ENCODE measurements around the gene GALNS. TPM values are rescaled to one million over a fixed set of nuclear protein-coding genes. Genes with fewer than 3 reads are reported as not detected.
"Not testable (repeated sequence)": the region's sequence is repeated elsewhere in the genome, so short reads cannot be mapped to it uniquely, and the experiment has no call there.

GALNS gene
- total RNA-seq, 2 experiments from 2014 or later: 29.4 to 35.7 TPM

- H3K4me3 Mint-ChIP-seq: peak overlapping the region; percentile 79
- H3K4me1 Mint-ChIP-seq: peaks cover 58% of the 10 kb centered on the region
- ChIA-PET CTCF (interaction anchor here (0.8 to 2.5 kb wide), 6 partner anchors 10 to 387 kb away, joined by 3 to 23 read pairs (median 4); no protein-coding TSS in a partner anchor), POLR2A (no interaction called here)
- DNase-seq: no peak
- no peaks in the 10 kb centered on the region for H3K27me3 Mint-ChIP-seq
- peak overlapping the region; percentile 86 for H3K27ac Mint-ChIP-seq
- no peaks in the 10 kb centered on the region for H3K9me3 Mint-ChIP-seq
- H3K36me3 Mint-ChIP-seq (ENCODE audit: low read depth): peaks cover 19% of the 10 kb centered on the region
These were observed 77.2 kb downstream of the GALNS start for GRCh38 chr16:88779406-88780141.

- ChIA-PET CTCF (interaction anchor here (2.0 kb wide), 1 partner anchor 36 kb away, joined by 6 read pairs; no protein-coding TSS in a partner anchor), POLR2A (no interaction called here)
- H3K27ac Mint-ChIP-seq: peak overlapping the region; percentile 41
- no peak for DNase-seq
- H3K36me3 Mint-ChIP-seq (ENCODE audit: low read depth): peaks cover 19% of the 10 kb centered on the region
- H3K9me3 Mint-ChIP-seq: no peaks in the 10 kb centered on the region
- no peak overlapping the region for H3K4me3 Mint-ChIP-seq
- no peaks in the 10 kb centered on the region for H3K27me3 Mint-ChIP-seq
- peaks cover 60% of the 10 kb centered on the region for H3K4me1 Mint-ChIP-seq
These were observed 78.1 kb downstream of the GALNS start for GRCh38 chr16:88778541-88779065.

GRCh38 chr16:88778271-88778525, 78.5 kb downstream of the GALNS start:
- H3K27me3 Mint-ChIP-seq: no peaks in the 10 kb centered on the region
- no peak overlapping the region for H3K4me3 Mint-ChIP-seq
- peak overlapping the region; percentile 41 for H3K27ac Mint-ChIP-seq
- no peaks in the 10 kb centered on the region for H3K9me3 Mint-ChIP-seq
- H3K4me1 Mint-ChIP-seq: peaks cover 56% of the 10 kb centered on the region
- ChIA-PET CTCF (interaction anchor here (2.0 kb wide), 1 partner anchor 35 kb away, joined by 6 read pairs; no protein-coding TSS in a partner anchor), POLR2A (no interaction called here)
- peaks cover 18% of the 10 kb centered on the region for H3K36me3 Mint-ChIP-seq (ENCODE audit: low read depth)
- DNase-seq: no peak

- H3K27ac Mint-ChIP-seq: peak overlapping the region; percentile 41
- no peaks in the 10 kb centered on the region for H3K27me3 Mint-ChIP-seq
- CTCF ChIA-PET: interaction anchor here (2.0 kb wide), 1 partner anchor 35 kb away, joined by 6 read pairs; no protein-coding TSS in a partner anchor
- peaks cover 51% of the 10 kb centered on the region for H3K4me1 Mint-ChIP-seq
- H3K36me3 Mint-ChIP-seq (ENCODE audit: low read depth): peaks cover 13% of the 10 kb centered on the region
- DNase-seq: no peak
- no peaks in the 10 kb centered on the region for H3K9me3 Mint-ChIP-seq
- POLR2A ChIA-PET: no interaction called here
- no peak overlapping the region for H3K4me3 Mint-ChIP-seq
These were observed 79.1 kb downstream of the GALNS start for GRCh38 chr16:88777471-88778270.

- Mint-ChIP-seq H3K9me3 (no peaks in the 10 kb centered on the region), H3K27ac (no peak overlapping the region)
These were observed 80.9 kb downstream of the GALNS start for GRCh38 chr16:88775825-88776224.

GRCh38 chr16:88774544-88775393, 82.0 kb downstream of the GALNS start:
- no peak overlapping the region for H3K27ac Mint-ChIP-seq

More at GRCh38 chr16:88775825-88776224, 80.9 kb downstream of the GALNS start:
- Mint-ChIP-seq H3K4me3 (no peak overlapping the region), H3K27me3 (no peaks in the 10 kb centered on the region), H3K36me3 (ENCODE audit: low read depth) (peaks cover 12% of the 10 kb centered on the region), H3K4me1 (peaks cover 38% of the 10 kb centered on the region)
- ChIA-PET CTCF (interaction anchor here (0.5 to 1.1 kb wide), 2 partner anchors 15 to 22 kb away, joined by 4 to 5 read pairs; no protein-coding TSS in a partner anchor), POLR2A (no interaction called here)
- DNase-seq: no peak

GRCh38 chr16:88773812-88774291, 82.9 kb downstream of the GALNS start:
- Mint-ChIP-seq H3K4me3 (no peak overlapping the region), H3K9me3 (no peaks in the 10 kb centered on the region), H3K4me1 (peaks cover 28% of the 10 kb centered on the region), H3K36me3 (ENCODE audit: low read depth) (peaks cover 6% of the 10 kb centered on the region), H3K27me3 (no peaks in the 10 kb centered on the region), H3K27ac (no peak overlapping the region)
- no peak for DNase-seq
- ChIA-PET POLR2A (no interaction called here), CTCF (interaction anchor here (1.1 to 1.9 kb wide), 4 partner anchors 9 to 37 kb away, joined by 4 to 5 read pairs (median 4); partner anchors contain the start of gene PIEZO1)

More at GRCh38 chr16:88774544-88775393, 82.0 kb downstream of the GALNS start:
- Mint-ChIP-seq H3K9me3 (no peaks in the 10 kb centered on the region), H3K4me1 (peaks cover 28% of the 10 kb centered on the region), H3K4me3 (no peak overlapping the region), H3K36me3 (ENCODE audit: low read depth) (peaks cover 6% of the 10 kb centered on the region), H3K27me3 (no peaks in the 10 kb centered on the region)
- CTCF ChIA-PET: interaction anchor here (1.1 to 1.9 kb wide), 3 partner anchors 10 to 38 kb away, joined by 4 to 5 read pairs (median 5); partner anchors contain the start of gene PIEZO1
- no peak for DNase-seq
- POLR2A ChIA-PET: no interaction called here

- Mint-ChIP-seq H3K4me1 (peaks cover 24% of the 10 kb centered on the region), H3K4me3 (no peak overlapping the region), H3K27me3 (no peaks in the 10 kb centered on the region), H3K36me3 (ENCODE audit: low read depth) (peaks cover 5% of the 10 kb centered on the region), H3K9me3 (no peaks in the 10 kb centered on the region), H3K27ac (no peak overlapping the region)
- ChIA-PET POLR2A (no interaction called here), CTCF (interaction anchor here (1.1 to 1.9 kb wide), 5 partner anchors 8 to 36 kb away, joined by 3 to 5 read pairs (median 4); partner anchors contain the start of gene PIEZO1)
- no peak for DNase-seq
These were observed 83.6 kb downstream of the GALNS start for GRCh38 chr16:88772871-88773811.

- POLR2A ChIA-PET; DNase-seq; H3K27ac Mint-ChIP-seq; H3K4me3 Mint-ChIP-seq; H3K36me3 Mint-ChIP-seq (ENCODE audit: low read depth); H3K9me3 Mint-ChIP-seq; H3K27me3 Mint-ChIP-seq: not testable (repeated sequence)
- CTCF ChIA-PET: interaction anchor here (0.7 to 1.2 kb wide), 2 partner anchors 9 to 861 kb away, joined by 3 read pairs; no protein-coding TSS in a partner anchor
- H3K4me1 Mint-ChIP-seq: peaks cover 25% of the 10 kb centered on the region
These were observed 85.0 kb downstream of the GALNS start for GRCh38 chr16:88771781-88772180.

GRCh38 chr16:88771294-88771772, 85.4 kb downstream of the GALNS start:
- POLR2A ChIA-PET: no interaction called here
- Mint-ChIP-seq H3K4me1 (peaks cover 25% of the 10 kb centered on the region), H3K27me3 (no peaks in the 10 kb centered on the region), H3K9me3 (no peaks in the 10 kb centered on the region), H3K27ac (peak overlapping the region; percentile 38), H3K4me3 (no peak overlapping the region), H3K36me3 (ENCODE audit: low read depth) (no peaks in the 10 kb centered on the region)
- CTCF ChIA-PET: interaction anchor here (1.1 to 1.2 kb wide), 3 partner anchors 9 to 34 kb away, joined by 3 read pairs; no protein-coding TSS in a partner anchor
- DNase-seq: no peak

Data from activated CD4-positive, alpha-beta T cell treated with anti-CD3 and anti-CD28 coated beads, Interleukin-2, amount 10 ng/mL, durations not matched to agents 7 days and 5 days (primary cell).